ENCODE measurements around the gene TDRD10.
"Not testable (repeated sequence)": the region's sequence is repeated elsewhere in the genome, so short reads cannot be mapped to it uniquely, and the experiment has no call there.

The TDRD10 gene

DNA sequence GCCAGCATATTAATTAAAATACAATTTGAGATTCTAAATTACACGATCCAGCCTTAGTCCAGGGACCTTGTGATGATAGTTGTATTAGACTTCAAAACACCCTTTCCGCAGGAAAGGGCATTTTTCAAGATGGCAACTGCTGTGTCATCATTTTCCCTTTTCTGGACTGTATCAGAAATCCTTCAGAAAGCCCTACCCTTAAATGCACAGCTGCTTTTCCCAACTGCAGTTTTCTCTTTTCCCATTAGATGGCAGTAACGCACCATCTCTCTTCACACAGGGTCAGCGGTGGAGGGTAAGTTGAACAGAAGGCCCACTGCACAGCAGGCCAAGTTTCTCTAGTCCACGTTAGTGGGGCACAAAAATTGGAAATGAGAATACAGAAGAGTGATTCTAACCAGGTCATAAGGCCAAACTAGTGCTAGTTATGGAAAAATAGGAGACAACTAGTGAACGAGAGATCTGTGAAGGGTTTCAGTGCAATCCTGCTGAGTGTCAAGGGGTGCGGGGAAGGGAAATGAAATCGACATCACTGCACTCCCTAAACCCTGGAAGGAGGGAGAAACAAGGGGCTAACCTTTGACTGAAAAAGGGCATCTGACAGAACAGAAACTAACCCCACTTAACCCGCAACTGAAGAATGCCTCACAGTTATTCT, 22.1 kb upstream of the TDRD10 start:
- DNase-seq (ENCODE audit: low read depth) = peak; percentile 80

DNA sequence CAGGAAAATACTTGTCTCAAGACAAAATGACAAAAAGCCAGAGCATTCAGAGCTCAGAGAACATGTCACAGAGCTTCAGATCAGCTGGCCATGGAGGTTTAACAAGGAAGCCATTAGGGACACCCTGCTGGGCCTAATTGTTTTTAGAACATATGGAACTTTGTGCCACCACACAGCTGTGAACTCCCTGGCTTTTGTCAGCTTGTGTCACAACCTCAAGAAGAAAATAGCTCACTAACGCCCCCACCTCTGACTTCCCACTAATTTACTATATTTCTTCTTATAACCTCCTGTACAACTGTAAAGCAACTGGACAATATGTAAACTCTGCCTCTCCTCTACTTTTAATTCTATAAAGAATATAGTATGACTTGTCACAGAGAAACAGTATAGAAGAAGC, 21.0 kb upstream of the TDRD10 start:
- DNase-seq (ENCODE audit: low read depth) = no peak

DNA sequence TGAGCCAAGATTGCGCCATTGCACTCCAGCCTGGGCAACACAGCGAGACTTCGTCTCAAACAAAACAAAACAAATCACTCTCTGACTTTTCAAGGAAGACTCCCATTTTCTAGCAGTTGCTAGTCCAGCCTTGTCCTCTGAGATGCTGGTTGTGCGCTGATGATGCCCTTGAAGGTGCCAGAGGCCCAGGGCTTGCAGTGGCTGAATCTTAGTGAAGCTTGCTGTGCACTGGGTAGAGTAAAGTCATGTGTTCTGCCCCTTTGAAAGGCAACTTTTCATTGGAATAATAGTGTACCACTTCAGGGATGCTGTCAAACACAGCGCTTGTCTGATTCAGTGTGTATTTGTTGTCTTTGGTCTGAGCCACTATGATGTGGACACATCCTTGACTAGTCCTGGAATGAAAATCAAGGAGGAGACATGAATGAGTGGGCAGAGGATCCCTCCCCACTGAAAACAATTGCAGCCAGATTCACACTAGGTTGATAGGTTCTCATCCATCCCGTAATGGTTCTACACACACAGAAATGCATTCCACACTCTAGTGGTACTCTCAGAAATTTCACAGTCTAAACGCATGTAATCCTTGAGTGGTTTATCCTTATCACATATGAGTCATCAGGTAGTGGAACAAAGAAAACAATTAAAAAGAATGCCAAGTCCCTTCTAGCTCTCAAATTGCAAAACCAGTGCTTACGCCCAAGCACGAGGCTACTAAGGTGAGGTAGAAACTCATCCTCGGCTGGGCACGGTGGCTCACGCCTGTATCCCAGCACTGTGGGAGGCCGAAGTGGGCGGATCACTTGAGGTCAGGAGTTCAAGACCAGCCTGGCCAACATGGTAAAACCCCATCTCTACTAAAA, 17.8 kb upstream of the TDRD10 start:
- peak; percentile 96 for DNase-seq (ENCODE audit: low read depth)

DNA sequence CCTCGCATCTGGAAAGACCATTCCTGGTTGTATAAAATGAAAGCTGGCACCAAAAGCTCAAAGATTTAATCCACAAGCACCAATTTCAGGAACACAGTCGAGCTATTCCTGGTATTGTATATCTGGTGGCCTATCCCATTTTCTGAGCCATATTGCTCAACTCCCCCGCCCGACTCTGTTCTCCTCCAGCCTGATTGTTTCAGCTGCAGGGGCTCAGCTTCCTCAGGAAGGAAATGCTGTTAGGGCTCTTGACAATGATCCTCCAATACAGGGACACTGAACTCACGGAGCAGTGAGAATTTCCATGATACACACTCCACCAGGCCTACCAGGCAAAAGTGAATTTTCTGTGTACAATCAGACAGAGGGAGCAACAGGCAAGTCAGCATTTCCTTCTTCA, 16.9 kb upstream of the TDRD10 start:
- no peak for DNase-seq (ENCODE audit: low read depth)

DNA sequence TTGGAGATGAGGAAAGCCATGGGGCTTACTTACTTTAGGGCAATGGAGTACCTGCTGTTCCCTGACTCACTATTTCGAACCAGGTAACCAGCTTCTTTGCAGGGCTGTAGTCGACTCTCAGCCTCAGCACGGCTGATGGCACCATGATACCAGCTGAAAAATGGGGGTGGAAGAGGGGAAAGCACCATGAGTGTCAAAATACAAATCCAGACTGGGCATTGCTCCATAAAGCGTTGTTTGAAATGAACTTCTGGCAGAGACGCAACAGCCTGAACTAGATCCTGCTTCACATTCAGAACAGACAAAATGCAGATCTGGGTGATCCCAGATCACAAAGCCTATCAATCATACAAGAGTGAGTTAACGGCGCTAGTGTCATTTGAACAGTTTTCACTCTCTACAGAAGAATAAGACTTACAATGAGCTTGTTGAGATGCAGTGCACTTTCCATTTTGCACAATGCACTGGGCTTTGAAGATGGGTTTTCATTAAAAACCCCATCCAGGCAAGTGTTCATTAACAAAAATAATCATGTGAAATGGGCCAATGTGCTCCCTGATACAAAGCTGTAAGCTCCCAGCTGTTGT, 16.0 kb upstream of the TDRD10 start:
- DNase-seq (ENCODE audit: low read depth) = no peak

DNA sequence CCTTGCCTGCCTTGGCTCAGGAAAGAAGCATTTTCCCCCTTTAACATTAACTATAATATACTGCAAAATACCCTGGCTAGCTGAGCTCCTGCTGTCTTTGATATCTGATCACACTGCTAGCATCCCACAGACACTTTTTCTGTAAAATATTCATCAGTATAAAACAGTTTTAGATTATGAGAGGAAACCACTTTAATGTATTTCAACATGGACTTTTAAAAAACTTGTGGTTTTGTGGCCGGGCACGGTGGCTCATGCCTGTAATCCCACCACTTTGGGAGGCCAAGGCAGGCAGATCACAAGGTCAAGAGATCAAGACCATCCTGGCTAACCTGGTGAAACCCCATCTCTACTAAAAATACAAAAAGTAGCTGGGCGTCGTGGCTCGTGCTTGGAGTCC, 15.3 kb upstream of the TDRD10 start:
- DNase-seq (ENCODE audit: low read depth) = not testable (repeated sequence)

DNA sequence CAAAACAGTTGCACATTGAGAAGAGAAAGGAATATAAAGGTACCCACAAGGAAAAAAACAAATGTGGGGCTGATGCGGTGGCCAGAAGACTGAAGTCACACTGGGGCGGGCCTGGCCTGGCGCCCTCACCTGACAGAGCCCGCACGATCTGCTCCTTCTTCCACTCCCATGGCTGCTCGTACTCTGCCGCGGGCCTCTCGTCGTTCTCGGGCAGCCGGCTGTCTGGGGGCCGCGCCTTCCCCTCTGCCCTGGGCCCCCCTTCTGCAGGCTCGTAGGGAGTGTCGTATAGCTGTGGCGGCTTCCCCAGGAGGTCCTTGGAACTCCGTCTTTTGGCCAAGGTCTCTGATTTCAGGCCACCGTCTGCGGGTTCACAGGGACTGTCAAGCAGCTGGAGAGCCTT, 13.1 kb upstream of the TDRD10 start:
- DNase-seq (ENCODE audit: low read depth) = no peak

DNA sequence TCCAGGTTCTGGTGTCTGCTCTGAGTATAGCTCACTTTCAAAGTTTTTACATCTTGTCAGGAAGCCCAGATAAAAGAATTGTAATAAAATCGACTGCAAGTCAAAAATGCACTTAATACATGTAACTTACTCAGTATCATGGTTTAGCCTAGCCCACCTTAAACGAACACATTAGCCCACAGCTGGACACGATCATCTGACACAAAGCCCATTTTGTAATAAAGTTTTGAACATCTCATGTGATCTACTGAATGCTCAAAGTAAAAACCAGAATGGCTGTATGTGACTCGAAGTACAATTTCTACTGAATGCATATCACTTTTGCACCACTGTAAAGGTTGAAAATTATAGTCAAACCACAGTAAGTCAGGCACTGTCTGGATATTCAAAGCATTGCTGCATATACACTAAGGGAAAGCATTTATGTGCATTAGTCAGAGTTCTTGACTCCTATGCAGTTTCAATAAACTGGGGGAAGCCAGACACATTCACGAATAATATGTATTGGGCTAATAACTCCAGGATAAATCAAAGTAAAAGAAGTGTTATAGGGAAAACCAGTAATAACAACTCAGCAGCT, 12.2 kb upstream of the TDRD10 start:
- DNase-seq (ENCODE audit: low read depth) = no peak

DNA sequence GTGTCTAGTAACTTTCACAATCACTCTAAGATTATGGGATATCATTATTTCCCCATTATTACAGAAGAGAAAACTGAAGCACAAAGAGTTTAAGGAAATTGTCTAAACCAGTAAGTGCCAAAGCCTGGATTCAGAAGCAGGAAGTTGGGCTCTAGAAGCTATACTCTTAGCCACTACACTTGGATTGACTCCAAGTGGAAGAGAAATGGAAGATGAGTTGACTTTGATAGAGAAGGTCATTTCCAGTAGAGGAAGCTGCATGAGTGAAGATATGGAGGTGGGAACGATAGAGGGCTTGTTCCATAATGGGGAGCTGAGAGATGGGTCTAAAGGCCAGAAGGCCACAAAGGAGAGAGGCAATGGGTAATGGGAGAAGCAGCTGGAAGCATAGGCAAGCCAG, 11.7 kb upstream of the TDRD10 start:
- no peak for DNase-seq (ENCODE audit: low read depth)

DNA sequence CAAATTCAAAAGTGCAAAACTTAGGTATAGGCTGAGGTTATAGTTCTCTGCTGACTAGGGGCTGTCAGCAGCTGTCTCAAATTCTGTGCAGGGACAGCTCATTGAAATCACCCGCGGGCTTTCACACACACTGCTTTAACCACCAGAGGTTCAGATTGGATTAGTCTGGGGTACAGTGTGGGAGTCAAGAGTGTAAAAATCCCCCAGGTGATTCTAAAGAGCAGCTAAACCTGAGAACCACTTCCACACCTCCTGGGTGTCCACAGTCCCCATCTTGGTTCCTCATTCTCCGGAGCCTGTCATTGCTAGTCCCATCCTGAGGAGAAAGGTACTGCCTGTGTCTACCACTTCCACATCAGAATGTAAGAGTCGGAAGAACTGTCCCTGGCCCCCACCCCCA, 9.9 kb upstream of the TDRD10 start:
- no peak for DNase-seq (ENCODE audit: low read depth)

DNA sequence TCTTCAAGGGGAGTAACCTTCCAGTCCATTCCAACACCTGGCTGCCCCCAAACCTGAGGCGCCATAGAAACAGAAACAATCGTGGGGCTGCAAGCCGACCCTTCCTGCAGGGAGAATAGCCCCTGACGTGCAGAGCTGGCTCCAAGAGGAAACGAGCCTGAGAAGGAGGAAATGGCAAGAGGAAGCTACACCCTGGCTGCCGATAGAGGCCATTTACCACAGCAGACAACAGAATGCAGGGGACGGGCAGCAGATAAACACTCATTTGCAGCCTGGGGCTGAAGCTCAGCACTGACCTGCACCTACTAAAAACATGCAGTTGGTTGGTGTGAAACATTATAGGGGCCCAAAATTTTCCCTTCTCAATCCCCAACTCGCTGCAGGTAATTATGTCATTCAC, 8.7 kb upstream of the TDRD10 start:
- no peak for DNase-seq (ENCODE audit: low read depth)

DNA sequence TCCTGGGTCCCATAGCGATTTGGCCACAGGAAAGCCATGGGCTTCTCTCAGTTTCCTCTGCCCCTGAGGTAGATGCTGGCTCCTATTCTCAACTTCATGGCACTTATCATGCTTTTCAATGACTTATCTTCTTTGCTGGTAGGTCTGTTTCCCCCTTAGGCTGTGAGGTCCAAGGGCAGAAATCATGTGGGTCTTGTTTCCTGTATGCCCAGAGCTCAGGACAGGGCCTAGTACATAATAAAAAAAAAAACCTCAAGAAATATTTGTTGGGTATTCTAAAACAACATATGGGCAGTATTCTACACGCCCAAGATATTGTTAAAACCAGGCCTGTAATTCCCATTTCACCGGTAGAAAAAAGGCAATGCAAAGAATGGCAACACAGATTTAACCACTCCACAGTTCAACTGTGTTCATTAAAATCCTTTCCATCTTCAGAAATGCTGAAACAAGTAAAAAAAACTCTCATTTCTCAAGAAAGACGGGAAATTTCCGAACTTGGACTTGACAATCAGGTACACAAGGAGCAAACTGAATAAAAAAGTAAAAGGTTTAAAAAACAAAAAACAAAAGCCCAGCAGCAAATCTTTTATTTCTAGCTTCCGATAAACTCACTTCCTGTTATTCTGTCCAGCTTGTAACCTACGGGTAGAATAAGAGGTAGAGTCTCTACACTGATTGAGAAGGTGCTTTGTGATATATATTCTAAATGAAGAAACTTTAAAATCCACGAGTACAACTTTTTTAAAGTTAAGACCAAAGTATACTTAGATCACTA, 6.3 kb upstream of the TDRD10 start:
- DNase-seq (ENCODE audit: low read depth) = no peak

DNA sequence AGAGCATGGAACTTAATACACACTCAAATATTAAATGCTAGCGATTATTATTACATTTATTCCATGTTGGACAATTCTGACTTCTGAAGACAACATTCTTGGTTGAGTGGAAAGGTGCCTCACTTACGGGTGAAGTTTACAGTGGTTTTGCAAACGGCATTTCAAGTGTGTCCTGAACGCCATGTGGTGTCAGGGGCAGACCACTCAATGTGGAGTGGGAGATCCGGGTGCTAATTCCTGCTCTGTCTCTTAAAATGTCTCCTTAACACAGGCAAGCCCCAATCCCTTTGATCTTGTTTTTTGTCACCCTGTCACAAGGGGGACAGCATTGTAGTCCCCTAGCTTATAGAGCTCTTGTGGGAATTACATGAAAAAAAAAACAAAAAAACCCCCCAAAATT, 5.6 kb upstream of the TDRD10 start:
- DNase-seq (ENCODE audit: low read depth) = no peak

DNA sequence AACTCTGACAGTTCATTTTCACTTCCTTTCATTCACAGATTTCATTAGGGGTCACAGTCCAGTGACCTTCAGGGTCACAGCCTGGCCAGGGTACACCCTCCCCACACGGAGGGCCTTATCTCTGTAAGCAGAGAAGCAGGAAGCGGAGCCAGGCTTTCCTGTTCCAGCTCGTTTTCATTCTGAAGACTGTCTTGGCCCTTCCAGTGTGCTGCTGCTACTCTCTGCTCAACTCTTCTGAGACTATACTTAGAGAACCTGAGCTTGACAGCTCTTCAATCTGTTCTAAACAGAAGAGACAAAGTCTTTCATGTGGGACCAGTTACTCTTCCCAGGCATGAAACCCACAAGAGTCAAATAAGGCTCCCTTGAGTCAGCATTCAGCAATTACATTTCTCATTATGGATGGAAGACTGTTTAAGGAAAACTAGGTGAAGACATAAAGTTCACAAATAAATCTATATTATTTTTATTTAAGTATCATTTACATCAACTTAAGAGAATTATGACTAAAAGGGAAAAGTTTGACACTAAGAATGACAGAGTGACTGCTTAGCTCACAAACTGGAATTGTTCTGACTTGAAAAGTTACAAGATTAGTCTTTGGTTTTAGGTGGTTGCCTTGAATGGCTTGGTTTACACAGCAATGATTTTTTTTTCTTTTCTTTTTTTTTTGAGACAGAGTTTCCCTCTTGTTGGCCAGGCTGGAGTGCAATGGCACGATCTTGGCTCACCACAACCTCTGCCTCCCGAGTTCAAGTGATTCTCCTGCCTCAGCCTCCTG, 4.8 kb upstream of the TDRD10 start:
- DNase-seq (ENCODE audit: low read depth) = peak; percentile 7

DNA sequence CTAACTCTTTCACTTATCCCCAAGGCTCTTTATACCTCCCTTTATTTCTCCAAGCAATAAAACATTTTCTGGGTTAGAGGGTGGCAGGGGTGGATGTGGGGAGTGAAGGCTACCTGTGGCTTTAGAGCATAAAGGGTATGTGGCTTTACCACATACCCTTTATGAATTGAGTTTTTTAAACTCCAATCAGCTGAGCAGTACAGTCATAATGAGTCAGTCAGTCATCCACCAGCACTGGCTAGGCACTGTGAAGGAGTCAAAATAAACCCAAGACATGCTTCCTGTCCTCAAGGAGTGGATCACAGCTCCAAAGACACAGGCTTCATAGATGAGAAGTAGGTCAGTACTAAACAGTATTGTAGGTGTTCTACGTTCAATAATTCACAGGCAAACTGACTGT, 2.6 kb upstream of the TDRD10 start:
- DNase-seq (ENCODE audit: low read depth) = no peak

DNA sequence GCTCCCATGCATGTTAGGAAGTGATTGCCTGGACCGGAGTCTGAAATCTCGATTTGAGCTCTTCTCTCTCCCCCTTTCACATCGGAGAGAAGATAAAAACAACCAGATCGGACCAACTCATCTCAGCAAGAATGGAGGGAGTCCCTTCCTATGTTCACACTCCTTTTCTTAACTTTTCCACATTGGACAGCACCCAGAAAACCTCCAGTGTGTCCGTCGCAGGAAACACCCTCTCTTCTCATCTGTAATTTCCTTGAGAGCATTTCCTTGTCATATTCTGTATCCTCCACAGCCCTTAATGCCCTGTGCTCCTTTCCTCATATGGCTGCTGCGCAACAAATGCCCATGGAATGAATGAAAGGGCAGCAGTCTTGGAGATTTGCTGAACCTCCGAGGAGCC, 1.5 kb upstream of the TDRD10 start:
- DNase-seq (ENCODE audit: low read depth) = no peak

DNA sequence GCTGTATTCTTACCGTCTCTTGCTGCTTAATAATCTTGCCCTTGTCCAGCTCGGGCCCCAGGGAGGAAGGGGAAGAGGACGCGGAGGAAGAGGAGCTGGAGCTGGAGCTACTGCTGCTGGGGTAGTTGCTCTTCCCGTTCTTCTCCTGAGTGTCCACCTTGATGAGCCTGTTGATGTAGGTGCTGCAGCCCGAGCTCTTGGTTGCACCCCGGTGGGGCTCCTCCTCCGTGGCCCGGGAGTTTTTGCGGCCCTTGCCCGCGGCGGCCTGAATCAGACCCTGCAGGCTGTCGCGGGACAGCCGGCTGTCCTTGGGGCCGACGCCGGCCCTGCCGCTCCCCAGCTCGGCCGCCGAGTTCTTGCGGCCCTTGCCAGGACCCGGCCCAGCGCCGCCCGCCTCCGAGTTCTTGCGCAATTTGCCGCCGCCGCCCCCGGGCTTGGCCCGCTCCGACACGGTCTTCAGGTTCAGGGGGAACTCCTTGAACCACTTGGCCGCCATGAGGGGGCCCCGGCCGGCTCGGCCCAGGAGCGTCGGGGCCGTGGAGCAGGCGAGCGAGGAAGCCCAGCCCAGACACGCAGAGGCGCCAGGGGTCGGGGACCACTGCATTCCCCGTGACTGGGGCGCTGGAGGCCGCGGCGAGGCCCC, 475 bp upstream of the TDRD10 start:
- DNase-seq (ENCODE audit: low read depth) = no peak

DNA sequence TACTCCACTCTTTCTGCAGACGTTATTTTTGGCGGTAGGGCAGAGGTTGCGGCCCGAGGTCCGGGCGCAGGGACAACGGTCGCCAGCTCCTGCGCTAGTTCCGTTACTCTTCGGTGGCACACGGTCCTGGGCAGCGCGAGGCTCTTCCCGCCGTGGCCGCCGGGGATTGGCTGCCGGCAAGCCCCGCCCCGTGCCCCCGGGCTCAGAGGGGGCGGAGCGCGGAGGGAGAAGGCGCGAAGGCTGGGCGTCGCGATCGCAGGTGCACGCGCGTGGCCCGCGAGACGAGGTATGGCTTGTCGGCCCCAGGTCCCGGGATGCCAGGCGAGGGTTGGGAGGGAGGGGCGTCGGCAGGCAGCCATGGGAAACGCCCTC, 711 bp downstream of the TDRD10 start:
- DNase-seq (ENCODE audit: low read depth) = no peak

DNA sequence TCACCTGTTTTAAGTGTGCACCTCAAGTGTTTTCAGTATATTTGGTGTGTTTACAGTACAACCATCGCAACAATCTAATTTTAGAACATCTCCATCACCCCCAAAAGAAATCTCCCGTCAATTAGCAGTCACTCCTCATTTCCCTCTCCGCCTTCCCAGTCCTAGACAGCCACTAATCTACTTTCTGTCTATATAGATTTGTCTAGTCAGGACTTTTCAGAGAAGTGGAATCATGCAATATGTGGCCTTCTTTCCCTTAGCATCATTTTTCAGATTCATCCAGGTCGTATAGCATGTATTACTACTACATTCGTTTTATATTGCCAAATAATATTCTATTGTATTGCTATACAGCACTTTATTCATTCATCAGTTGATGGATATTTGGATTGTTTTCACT, 1.9 kb downstream of the TDRD10 start:
- DNase-seq (ENCODE audit: low read depth) = no peak

DNA sequence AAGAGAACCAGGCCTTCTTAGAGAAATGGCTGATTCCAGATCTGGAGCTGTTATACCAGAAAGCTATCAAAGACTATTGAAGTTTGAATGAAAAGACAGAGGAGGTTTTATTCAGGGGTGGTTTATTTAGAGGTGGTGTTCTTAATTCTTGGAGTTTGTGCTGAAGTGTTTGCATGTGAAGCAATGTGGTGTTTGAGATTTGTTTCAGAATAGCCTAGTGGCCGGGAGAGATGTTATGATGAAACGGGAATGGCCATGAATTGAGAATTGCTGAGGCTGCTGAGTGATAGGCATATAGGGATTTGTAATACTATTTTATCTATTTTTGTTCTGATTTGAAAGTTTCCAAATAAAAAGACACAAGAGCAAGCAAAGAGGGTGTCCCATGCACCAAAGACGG, 10.7 kb downstream of the TDRD10 start:
- no peak for DNase-seq (ENCODE audit: low read depth)

DNA sequence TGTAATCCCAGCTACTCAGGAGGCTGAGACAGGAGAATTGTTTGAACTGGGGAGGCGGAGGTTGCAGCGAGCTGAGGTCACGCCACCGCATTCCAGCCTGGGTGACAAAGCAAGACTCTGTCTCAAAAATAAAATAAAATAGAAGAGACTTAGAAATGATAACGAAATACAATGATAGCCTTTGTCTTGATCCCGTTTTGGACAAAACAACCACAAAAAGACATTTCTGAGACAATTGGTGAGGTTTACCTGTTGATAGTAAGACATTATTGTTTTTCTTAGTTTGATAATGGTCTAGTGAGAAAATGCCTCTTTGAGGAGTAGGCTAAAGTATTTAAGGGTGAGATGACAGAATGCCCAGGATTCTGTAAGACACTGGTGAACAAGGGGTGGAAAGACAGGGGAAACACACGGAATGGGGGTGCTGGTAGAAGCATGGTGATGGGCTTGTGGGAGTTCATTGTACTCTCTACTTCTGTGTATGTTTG, 12.1 kb downstream of the TDRD10 start:
- no peak for DNase-seq (ENCODE audit: low read depth)
